ENCODE measurements around the gene CACNG4. TPM values are rescaled to one million over a fixed set of nuclear protein-coding genes. Genes with fewer than 3 reads are reported as not detected.

Gene CACNG4
- polyA plus RNA-seq, 3 donors: not detected

GRCh38 chr17:67013891-67014290 is 49.4 kb downstream of the CACNG4 start:
- no peak for DNase-seq
- TF ChIP-seq CTCF (IDR thresholded peaks at IDR 0.05): no peak
- Histone ChIP-seq H3K4me1 (ENCODE audit: control insufficient read depth in 1 of 2, insufficient read depth in 2 of 2, low read length in 2 of 2) (no peaks in the 10 kb centered on the region), H2AFZ (ENCODE audit: insufficient read depth, low read depth, low read length, poor library complexity, severe bottlenecking) (no peak overlapping the region), H3K4me3 (replicated peaks in 1 of 3; ENCODE audit: low read depth in 2 of 3, low read length in 3 of 3) (no peak overlapping the region), H3K27me3 (ENCODE audit: control insufficient read depth in 2 of 2, insufficient read depth in 2 of 2, low read length in 2 of 2) (no peaks in the 10 kb centered on the region), H3K4me2 (replicated peaks; ENCODE audit: extremely low read depth, low read length, poor library complexity, severe bottlenecking) (no peak overlapping the region), H3K9ac (ENCODE audit: insufficient read depth, low read length, poor library complexity, severe bottlenecking) (no peak overlapping the region), H3K27ac (ENCODE audit: low read depth in 1 of 2, low read length in 2 of 2) (no peak overlapping the region), H3K36me3 (replicated peaks in 1 of 2; ENCODE audit: control insufficient read depth in 1 of 2, insufficient read depth in 2 of 2, low read length in 2 of 2) (no peaks in the 10 kb centered on the region), H3K9me3 (replicated peaks in 1 of 2; ENCODE audit: control insufficient read depth in 1 of 2, insufficient read depth in 1 of 2, low read length in 2 of 2) (peaks cover 0 to 4% of the 10 kb centered on the region in 2 donors), H3K79me2 (ENCODE audit: insufficient read depth, low read length) (no peaks in the 10 kb centered on the region), H4K20me1 (ENCODE audit: insufficient read depth, low read length) (no peaks in the 10 kb centered on the region)
- Mint-ChIP-seq H3K4me3 (no peak overlapping the region), H3K36me3 (no peaks in the 10 kb centered on the region), H3K4me1 (no peaks in the 10 kb centered on the region), H3K27me3 (ENCODE audit: low read depth in 3 of 3) (peaks cover 7 to 16% (median 12%) of the 10 kb centered on the region in 3 donors), H3K27ac (no peak overlapping the region), H3K9me3 (peaks cover 0 to 5% (median 0%) of the 10 kb centered on the region in 7 donors)
- 96% methylated on average over 5 of the region's 8 CpGs for WGBS (ENCODE audit: insufficient coverage)
- intact Hi-C loops (cut with micrococcal nuclease): no loop called here

- Mint-ChIP-seq H3K4me1 (no peaks in the 10 kb centered on the region), H3K9me3 (peaks cover 0 to 5% (median 0%) of the 10 kb centered on the region in 7 donors), H3K27ac (no peak overlapping the region), H3K36me3 (no peaks in the 10 kb centered on the region), H3K27me3 (ENCODE audit: low read depth in 3 of 3) (peaks cover 5 to 19% (median 10%) of the 10 kb centered on the region in 3 donors), H3K4me3 (no peak overlapping the region)
- no peaks in the 10 kb centered on the region for H3K79me2 ChIP-seq (ENCODE audit: insufficient read depth, low read length)
- H2AFZ ChIP-seq (ENCODE audit: insufficient read depth, low read depth, low read length, poor library complexity, severe bottlenecking): no peak overlapping the region
- TF ChIP-seq CTCF (IDR thresholded peaks at IDR 0.05): no peak
- no peaks in the 10 kb centered on the region for H3K27me3 ChIP-seq (ENCODE audit: control insufficient read depth in 2 of 2, insufficient read depth in 2 of 2, low read length in 2 of 2)
- H3K9ac ChIP-seq (ENCODE audit: insufficient read depth, low read length, poor library complexity, severe bottlenecking): no peak overlapping the region
- 92% methylated on average over 7 of the region's 11 CpGs for WGBS (ENCODE audit: insufficient coverage)
- H3K4me1 ChIP-seq (ENCODE audit: control insufficient read depth in 1 of 2, insufficient read depth in 2 of 2, low read length in 2 of 2): no peaks in the 10 kb centered on the region
- H4K20me1 ChIP-seq (ENCODE audit: insufficient read depth, low read length): no peaks in the 10 kb centered on the region
- no peaks in the 10 kb centered on the region for H3K36me3 ChIP-seq (replicated peaks in 1 of 2; ENCODE audit: control insufficient read depth in 1 of 2, insufficient read depth in 2 of 2, low read length in 2 of 2)
- peaks cover 0 to 1% of the 10 kb centered on the region in 2 donors for H3K9me3 ChIP-seq (replicated peaks in 1 of 2; ENCODE audit: control insufficient read depth in 1 of 2, insufficient read depth in 1 of 2, low read length in 2 of 2)
- no peak overlapping the region for H3K4me2 ChIP-seq (replicated peaks; ENCODE audit: extremely low read depth, low read length, poor library complexity, severe bottlenecking)
- no peak overlapping the region for H3K27ac ChIP-seq (ENCODE audit: low read depth in 1 of 2, low read length in 2 of 2)
- intact Hi-C loops (cut with micrococcal nuclease): no loop called here
- no peak for DNase-seq
- no peak overlapping the region for H3K4me3 ChIP-seq (replicated peaks in 1 of 3; ENCODE audit: low read depth in 2 of 3, low read length in 3 of 3)
Observed at GRCh38 chr17:67015001-67015400, 50.5 kb downstream of the CACNG4 start.

Data from CD14-positive monocyte (primary cell).